HG02763 (cell line): ENCODE data around the gene CCDC102B.

Source experiments
- ATAC-seq: cut with Tn5 transposase; IDR thresholded peaks from one replicate; pipeline ENCODE4 v1.9.1; 2021; ENCODE audit warnings: mild to moderate bottlenecking, moderate library complexity; ENCODE audit not compliant: unreplicated experiment

Gene CCDC102B

GRCh38 chr18:69064063-69064462, 266.2 kb downstream of the CCDC102B start:
- no peak for ATAC-seq

GRCh38 chr18:69067048-69067447, 269.2 kb downstream of the CCDC102B start:
- no peak for ATAC-seq

- ATAC-seq: no peak
Measured at GRCh38 chr18:69071680-69072079, 273.8 kb downstream of the CCDC102B start.

GRCh38 chr18:69081846-69082245, 284.0 kb downstream of the CCDC102B start:
- no peak for ATAC-seq

GRCh38 chr18:69082499-69082898, 284.6 kb downstream of the CCDC102B start:
- no peak for ATAC-seq

GRCh38 chr18:69085951-69086350, 288.1 kb downstream of the CCDC102B start:
- ATAC-seq: no peak

GRCh38 chr18:69088973-69089372, 291.1 kb downstream of the CCDC102B start:
- ATAC-seq: no peak

- ATAC-seq: no peak
Measured at GRCh38 chr18:69097349-69097748, 299.5 kb downstream of the CCDC102B start.

- no peak for ATAC-seq
Measured at GRCh38 chr18:69102959-69103358, 305.1 kb downstream of the CCDC102B start.
